GM21737 (cell line): ENCODE data around the gene HBA2.
"Not testable (repeated sequence)": the region's sequence is repeated elsewhere in the genome, so short reads cannot be mapped to it uniquely, and the experiment has no call there.

Experiments
- ATAC-seq: cut with Tn5 transposase; IDR thresholded peaks from one replicate; pipeline ENCODE4 v1.9.1; 2021; ENCODE audit warnings: mild to moderate bottlenecking, moderate library complexity; ENCODE audit not compliant: unreplicated experiment

HBA2 gene

DNA sequence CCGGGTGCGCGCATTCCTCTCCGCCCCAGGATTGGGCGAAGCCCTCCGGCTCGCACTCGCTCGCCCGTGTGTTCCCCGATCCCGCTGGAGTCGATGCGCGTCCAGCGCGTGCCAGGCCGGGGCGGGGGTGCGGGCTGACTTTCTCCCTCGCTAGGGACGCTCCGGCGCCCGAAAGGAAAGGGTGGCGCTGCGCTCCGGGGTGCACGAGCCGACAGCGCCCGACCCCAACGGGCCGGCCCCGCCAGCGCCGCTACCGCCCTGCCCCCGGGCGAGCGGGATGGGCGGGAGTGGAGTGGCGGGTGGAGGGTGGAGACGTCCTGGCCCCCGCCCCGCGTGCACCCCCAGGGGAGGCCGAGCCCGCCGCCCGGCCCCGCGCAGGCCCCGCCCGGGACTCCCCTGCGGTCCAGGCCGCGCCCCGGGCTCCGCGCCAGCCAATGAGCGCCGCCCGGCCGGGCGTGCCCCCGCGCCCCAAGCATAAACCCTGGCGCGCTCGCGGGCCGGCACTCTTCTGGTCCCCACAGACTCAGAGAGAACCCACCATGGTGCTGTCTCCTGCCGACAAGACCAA, at the start of gene HBA2:
HBA2 (plus strand) TSS at position 503 of the 568 bp plus-strand sequence; CDS start at position 540, 37 bp downstream.
- ATAC-seq, result not testable (repeated sequence)

DNA sequence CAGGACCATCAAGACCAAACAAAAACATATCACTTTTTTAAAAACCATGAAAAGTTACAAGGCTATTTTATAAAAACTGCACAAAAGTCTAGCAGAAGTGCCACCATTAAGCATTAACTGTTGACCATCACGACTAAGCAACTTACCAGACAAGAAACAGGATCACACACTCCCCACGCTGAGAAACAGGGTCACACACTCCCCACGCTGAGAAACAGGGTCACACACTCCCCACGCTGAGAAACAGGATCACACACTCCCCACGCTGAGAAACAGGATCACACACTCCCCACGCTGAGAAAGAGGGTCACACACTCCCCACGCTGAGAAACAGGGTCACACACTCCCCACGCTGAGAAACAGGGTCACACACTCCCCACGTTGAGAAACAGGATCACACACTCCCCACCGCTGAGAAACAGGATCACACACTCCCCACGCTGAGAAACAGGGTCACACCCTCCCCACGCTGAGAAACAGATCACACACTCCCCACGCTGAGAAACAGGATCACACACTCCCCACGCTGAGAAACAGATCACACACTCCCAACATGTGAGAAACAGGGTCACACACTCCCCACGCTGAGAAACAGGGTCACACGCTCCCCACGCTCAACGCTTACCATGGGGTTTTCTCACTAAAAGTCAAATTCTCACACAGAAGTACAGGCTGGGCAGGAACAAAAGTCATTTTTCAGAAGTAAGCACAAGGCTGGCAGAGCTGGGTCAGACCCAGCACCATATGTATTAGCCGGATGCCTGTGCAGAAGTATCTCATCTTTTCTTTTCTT, 48.9 kb upstream of the HBA2 start:
- ATAC-seq, result not testable (repeated sequence)

DNA sequence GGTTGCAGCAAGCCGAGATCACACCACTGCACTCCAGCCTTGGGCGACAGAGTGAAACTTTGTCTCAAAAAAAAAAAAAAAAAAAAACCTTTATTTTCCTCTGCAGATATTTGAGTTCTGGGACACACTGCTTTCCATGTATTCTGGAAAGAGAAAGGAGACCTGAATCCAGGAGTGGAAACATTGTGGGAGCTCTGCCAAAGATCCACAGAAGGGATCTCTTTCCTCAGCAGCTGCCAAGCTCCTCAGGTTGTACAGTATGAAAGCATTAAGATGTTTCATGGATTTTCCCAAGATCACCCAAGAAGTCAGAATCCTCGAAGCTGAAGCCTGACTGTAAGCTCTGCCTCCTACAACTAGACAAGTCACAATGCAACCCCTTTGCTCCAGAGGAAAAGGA, 47.7 kb upstream of the HBA2 start:
- no peak for ATAC-seq

DNA sequence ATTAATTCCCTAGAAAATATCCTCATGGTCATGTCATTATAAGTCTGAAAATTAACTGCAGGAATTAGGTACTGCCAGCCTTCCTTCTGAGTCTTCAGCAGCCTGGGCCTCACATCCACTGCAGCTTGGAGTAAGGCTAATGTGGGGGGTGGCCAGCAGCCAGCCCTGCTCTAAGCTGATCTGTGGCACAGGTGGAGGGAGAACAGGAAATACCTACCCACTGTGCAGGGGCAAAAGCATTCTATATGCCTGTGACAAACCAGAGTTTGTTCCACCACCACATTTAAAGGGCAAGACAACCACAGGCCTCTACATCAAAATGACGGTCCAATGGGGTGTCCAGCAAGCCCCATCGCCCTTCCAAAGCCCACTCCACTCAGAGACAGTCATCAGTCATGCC, 43.6 kb upstream of the HBA2 start:
- ATAC-seq, result no peak

DNA sequence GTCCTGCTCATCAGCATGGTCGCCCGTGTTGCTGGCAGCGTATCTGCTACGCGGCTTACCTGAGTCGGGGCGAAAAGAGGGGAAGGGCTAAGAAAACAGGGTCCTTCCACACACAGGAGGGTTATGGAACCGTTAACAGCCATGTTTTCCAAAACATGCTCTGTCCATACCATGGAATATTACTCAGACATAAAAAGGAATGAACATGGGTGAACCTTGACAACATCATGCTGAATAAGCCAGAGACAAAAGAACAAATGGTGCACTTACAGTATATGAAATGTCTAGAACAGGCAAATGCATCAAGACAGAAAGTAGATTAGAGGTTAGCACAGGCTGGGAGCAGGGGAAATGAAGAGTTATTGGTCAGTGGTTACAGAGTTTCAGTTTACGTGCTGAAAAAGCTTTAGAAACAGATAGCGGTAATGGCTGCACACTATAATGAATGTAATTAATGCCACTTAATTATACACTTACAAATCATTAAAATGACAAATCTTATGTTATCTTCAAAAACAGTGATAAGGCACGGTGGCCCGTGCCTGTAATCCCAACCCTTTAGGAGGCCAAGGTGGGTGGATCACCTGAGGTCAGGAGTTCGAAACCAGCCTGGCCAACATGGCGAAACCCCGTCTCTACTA, 42.0 kb upstream of the HBA2 start:
- ATAC-seq, result no peak

DNA sequence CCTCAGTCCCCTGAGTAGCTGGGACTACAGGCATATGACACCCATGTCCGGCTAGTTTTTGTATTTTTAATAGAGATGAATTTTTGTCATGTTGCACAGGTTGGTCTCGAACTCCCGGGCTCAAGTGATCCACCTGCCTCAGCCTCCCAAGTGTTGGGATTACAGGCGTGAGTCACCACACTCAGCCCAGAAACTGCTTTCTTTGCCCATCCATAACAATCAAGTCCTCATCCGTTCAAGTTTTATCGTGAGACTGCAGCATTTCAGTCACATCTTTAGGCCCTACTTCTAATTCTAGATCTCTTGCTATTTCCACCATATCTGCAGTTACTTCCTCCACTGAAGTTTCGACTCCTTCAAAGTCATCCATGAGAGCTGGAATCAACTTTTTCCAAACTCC, 40.6 kb upstream of the HBA2 start:
- ATAC-seq, result no peak

DNA sequence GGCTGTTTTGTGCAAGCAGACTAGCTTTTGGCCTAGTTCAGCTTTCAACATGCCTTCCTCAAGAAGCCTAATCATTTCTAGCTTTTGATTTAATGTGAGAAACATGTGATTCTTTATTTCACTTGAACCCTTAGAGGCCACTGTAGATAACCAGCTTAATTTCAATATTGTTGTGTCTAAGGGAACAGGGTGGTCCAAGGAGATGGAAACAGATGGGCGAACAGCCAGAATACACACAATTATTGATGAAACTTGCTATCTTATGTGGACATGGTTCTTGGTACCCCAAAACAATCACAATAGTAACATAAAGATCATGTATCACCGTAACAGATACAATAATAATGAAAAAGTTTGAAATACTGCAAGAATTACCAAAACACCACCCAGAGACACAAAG, 39.0 kb upstream of the HBA2 start:
- no peak for ATAC-seq

DNA sequence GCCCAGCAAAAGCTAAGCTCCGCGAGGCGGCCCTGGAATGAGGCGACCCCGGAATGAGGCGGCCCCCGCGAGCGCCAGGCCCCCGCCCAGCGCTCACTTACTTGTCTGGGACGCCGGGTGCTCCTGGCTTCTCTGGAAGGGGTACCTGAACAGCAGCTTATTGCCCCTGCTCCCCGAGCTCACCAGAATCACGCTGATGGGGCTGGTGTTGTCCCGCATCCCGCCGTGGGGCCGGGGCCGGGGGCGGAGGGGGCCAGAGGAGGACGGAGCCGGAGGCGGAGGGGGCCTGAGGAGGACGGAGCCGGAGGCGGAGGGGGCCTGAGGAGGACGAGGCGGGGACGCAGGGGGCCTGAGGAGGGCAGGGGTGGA, 34.6 kb upstream of the HBA2 start:
- ATAC-seq, result no peak

DNA sequence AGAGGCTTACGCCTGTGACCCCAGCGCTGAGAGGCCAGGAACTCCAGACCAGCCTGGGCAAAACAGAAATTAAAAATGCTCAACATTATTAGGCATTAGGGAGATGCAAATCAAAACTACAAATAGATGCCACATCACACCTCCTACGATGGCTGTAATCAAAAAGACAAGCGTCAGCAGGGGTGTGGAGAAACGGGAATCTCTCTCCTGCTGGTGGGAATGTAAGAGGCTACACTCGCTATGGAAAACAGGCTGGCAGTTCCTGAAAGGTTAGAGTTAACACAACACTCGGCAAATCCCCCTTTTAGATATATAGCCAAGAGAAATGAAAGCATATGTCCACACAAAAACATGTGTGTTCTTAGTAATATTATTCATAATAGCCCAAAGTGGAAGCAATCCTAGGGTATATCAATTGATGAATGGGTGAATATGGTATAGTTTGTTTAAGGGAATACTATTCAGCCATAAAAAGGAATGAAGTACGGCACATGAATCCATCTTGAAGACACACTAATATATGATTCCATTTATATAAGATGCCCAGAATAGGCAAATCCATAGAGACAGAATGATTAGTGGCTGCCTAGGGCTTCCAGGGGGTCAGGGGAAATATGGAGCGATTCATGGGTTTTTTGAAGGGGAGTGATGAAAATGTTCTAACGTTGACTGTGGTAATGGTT, 32.4 kb upstream of the HBA2 start:
- no peak for ATAC-seq

DNA sequence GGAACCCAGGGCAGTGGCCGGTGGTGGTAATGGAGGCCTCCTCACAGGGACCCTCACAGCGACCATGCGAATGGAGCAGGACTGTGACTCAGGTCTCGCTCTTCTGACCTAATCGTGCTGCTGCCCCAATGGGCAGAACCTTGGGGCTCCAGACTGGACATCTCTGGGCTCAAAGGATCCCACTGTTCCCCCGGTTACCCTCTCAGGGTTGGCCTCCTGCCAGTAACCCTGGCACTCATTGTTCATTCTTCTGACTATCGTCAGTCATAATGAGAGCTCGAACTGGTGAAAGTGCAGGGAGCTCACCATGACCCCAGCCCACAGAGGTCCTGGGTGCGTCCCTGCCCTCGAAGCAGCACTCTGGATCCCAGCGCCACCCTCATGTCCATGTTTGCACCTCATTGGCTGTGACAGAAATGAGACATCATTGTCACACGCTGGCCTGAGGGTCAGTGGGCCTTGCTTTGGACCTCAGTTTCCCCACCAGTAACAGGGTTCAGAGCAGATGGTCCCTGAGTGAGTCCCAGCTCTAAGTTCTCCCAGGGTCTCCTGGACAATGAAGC, 30.2 kb upstream of the HBA2 start:
- no peak for ATAC-seq

DNA sequence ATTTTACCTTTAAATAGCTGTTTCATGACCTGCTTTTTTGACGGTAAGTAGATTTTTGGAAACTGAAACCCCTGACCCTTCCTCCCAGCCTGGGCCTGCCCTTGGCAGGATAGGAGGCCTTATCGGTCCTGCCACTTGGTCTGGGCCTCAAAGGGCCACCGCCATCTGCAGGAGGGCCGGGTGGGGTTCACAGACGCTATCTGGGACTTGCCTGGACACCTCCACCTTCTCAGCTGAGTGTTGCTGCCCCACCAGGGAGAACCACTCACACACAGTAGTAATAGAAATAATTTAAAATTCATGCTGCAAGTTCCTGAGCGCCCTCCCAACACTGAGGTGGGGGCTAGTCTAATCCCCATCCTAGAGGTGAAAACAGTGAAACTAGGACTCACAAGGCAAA, 29.6 kb upstream of the HBA2 start:
- ATAC-seq, result no peak

DNA sequence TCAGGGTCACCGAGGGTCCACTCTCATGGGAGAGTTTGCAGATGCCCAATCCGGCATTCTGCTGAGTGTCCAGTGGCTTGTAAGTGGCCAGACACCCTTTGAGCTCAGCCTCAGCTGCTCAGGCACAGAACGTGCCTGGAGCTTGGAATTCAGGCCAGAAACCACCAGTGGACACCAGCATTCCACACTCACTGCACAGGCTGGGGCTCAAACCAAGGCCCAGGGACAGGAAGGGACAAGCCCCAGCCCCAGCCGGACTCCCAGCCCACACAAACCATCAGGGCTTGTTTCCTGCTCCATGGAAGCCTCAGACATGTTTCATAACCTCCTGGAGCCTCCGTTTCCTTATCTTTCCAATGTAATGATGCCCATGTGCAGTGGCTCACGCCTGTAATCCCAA, 29.2 kb upstream of the HBA2 start:
- no peak for ATAC-seq

DNA sequence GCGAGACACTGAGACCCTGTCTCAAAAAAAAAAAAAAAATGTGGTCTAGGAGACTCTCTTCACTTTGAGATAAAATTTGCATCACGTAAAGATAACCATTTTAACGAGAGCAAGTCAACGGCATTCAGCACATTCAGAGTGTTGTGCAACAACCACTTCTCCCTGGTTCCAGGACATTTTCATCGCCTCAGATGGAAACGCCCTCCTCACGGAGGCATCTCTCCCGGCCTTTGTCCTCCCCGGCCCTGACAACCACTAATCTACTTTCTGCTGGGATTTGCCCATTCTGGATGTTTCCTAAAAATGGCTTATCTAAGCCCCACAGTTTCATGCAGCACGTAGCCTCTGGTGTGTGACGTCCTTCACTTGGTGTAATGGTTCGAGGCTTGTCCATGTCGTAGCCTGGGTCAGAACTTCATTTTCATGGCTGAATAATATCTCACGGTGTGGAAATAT, 27.9 kb upstream of the HBA2 start:
- ATAC-seq, result no peak

DNA sequence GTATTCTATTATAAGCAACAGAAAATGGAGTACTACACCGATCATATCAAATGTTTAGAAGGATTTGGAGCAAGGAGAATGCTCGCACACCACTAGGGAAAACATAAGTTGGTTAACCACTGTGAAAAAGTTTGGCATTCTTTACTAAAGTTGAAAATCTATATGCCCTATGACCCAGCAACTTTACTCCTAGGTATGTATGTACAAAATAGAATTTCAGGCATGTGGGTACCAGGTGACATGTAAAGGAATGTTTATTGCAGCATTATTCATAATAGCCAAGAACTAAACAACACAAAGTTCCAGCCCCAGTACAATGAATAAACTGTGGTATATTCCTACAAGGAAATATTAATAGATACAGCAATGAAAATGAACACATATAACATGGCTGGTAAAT, 26.0 kb upstream of the HBA2 start:
- ATAC-seq, result no peak

DNA sequence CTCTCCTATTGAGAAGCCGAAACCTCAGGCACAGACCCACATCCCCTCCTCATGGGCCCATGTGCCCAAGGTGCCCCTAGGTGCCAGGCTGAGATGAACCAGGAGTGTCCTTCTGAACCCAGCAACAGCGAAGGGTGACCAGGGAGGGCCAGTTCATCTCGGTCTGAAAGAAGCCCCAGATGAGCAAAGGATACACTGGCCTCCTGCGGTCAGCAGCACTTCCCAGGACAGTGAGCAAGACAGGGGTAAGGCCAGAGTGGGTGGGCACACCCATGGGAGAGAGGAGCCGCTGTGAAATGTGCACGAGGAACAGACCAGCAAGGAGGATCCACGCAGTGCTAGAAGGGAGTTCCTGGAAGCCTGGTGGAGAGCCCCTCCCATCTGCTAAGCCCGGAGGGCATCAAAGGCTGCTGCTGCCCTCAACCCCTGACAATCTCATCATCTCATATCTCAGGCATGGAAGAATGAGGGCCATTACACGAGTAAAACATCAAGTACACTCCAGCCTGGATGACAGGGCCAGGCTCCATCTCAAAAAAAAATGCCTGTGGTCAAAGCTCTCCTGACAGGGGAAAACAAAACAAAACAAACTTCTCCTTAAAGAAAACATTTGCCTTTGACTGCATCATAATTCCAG, 23.5 kb upstream of the HBA2 start:
- ATAC-seq, result no peak

DNA sequence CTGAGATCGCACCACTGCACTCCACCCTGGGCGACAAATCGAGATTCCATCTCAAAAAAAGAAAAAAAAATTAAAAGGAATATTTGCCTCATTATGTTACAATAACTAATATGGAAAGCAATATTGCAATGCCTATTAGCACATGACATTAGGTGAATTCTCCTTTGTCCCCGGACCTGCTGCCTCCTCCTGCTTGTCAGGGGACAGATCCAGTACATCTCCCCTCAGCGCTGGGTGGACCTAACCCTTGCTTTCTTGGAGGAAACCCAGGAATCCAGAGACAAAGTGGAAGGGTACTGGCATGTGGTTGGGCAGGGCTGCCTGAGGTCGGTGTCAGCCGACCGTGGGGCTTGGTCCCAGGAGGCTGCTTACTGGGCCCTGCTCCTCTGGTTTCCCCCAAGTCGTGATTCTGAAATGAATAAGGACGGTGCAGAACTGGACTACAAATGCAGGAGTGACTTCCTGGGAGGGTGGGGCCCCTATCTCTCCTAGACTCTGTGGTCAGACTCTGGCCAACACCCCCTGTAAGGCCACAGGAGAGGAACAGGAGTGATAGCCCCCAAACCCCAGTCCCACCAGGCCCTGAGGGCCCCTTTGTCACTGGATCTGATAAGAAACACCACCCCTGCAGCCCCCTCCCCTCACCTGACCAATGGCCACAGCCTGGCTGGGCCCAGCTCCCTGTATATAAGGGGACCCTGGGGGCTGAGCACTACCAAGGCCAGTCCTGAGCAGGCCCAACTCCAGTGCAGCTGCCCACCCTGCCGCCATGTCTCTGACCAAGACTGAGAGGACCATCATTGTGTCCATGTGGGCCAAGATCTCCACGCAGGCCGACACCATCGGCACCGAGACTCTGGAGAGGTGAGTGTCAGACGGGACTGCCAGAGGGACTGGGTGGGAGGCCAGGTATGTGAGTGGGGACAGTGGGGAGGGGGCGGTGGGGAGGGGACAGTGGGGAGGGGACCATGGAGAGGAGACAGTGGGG, 20.2 kb upstream of the HBA2 start, which contains the start of gene HBZ:
HBZ (plus strand) TSS at position 504 of the 988 bp plus-strand sequence; CDS start at position 770, 266 bp downstream.
- ATAC-seq, result no peak

DNA sequence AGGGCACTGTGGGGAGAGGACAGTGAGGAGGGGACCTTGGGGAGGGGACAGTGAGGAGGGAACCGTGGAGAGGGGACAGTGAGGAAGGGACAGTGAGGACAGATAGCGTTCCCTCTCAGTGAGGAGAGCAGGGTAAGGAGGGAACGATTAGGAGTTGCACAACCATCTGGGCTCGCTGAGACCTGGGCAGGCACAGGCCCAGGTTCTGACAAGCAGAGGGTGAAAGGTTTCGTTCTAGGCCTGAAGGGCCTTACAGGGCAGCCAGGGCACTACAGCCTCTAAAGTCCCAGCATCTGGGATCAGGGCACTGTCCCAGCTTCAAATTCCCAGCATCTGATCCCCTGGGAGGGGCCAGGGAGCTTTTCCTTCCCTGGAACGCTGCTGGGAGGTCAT, 19.6 kb upstream of the HBA2 start:
- not testable (repeated sequence) for ATAC-seq

DNA sequence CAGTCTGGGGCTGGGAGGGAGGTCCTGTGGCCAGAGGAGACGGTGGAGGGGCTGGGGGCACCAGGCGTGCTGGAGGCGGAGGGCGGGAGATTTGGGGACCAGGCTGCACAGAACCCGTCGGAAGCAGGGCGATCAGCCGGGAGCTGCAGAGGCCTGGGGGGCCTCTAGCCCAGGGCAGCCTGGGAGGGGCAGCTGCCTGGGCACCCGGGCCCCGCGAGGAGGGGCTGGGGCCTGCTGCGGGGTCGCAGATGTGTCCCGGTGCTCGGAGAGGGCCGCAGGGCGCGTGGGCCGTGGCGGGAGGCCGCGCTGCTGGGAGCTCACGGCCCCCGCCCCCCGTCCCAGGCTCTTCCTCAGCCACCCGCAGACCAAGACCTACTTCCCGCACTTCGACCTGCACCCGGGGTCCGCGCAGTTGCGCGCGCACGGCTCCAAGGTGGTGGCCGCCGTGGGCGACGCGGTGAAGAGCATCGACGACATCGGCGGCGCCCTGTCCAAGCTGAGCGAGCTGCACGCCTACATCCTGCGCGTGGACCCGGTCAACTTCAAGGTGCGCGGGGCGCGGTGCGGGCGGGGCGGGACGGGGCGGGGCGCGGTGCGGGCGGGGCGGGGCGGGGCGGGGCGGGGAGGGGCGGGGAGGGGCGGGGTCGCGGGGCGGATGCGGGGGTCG, 19.0 kb upstream of the HBA2 start:
- not testable (repeated sequence) for ATAC-seq
